ENCODE measurements around the gene STX17.

Gene STX17

GRCh38 chr9:99916650-99917049 is 10.2 kb downstream of the STX17 start:
- Histone ChIP-seq H3K4me3 (ENCODE audit: severe bottlenecking) (no peak overlapping the region), H3K27ac (ENCODE audit: poor library complexity, severe bottlenecking) (no peak overlapping the region), H3K4me1 (ENCODE audit: insufficient read depth, poor library complexity, severe bottlenecking) (no peaks in the 10 kb centered on the region), H3K36me3 (ENCODE audit: low read depth) (peaks cover 74% of the 10 kb centered on the region), H3K9me3 (ENCODE audit: severe bottlenecking) (no peaks in the 10 kb centered on the region), H3K27me3 (ENCODE audit: insufficient read depth, poor library complexity, severe bottlenecking) (no peaks in the 10 kb centered on the region)
- TF ChIP-seq CTCF (IDR thresholded peaks at IDR 0.05; ENCODE audit: poor library complexity, severe bottlenecking): no peak
- DNase-seq (ENCODE audit: low spot score): no peak
- ATAC-seq (ENCODE audit: low read depth): no peak

- peaks cover 82% of the 10 kb centered on the region for H3K36me3 ChIP-seq (ENCODE audit: low read depth)
- no peaks in the 10 kb centered on the region for H3K9me3 ChIP-seq (ENCODE audit: severe bottlenecking)
Measured at GRCh38 chr9:99918134-99918533, 11.7 kb downstream of the STX17 start.

GRCh38 chr9:99919930-99920329 is 13.5 kb downstream of the STX17 start:
- TF ChIP-seq CTCF (IDR thresholded peaks at IDR 0.05; ENCODE audit: poor library complexity, severe bottlenecking): no peak
- H3K4me1 ChIP-seq (ENCODE audit: insufficient read depth, poor library complexity, severe bottlenecking): no peaks in the 10 kb centered on the region
- H3K27ac ChIP-seq (ENCODE audit: poor library complexity, severe bottlenecking): no peak overlapping the region
- H3K36me3 ChIP-seq (ENCODE audit: low read depth): peaks cover 79% of the 10 kb centered on the region
- no peaks in the 10 kb centered on the region for H3K27me3 ChIP-seq (ENCODE audit: insufficient read depth, poor library complexity, severe bottlenecking)
- ATAC-seq (ENCODE audit: low read depth) (no peak), DNase-seq (ENCODE audit: low spot score) (no peak)
- H3K9me3 ChIP-seq (ENCODE audit: severe bottlenecking): no peaks in the 10 kb centered on the region
- H3K4me3 ChIP-seq (ENCODE audit: severe bottlenecking): no peak overlapping the region

More at GRCh38 chr9:99918134-99918533, 11.7 kb downstream of the STX17 start:
- H3K27me3 ChIP-seq (ENCODE audit: insufficient read depth, poor library complexity, severe bottlenecking): no peaks in the 10 kb centered on the region
- no peak for DNase-seq (ENCODE audit: low spot score)
- H3K4me1 ChIP-seq (ENCODE audit: insufficient read depth, poor library complexity, severe bottlenecking): no peaks in the 10 kb centered on the region
- no peak for TF ChIP-seq CTCF (IDR thresholded peaks at IDR 0.05; ENCODE audit: poor library complexity, severe bottlenecking)
- no peak overlapping the region for H3K27ac ChIP-seq (ENCODE audit: poor library complexity, severe bottlenecking)
- H3K4me3 ChIP-seq (ENCODE audit: severe bottlenecking): no peak overlapping the region
- no peak for ATAC-seq (ENCODE audit: low read depth)

- no peak for TF ChIP-seq CTCF (IDR thresholded peaks at IDR 0.05; ENCODE audit: poor library complexity, severe bottlenecking)
- no peak for ATAC-seq (ENCODE audit: low read depth)
Measured at GRCh38 chr9:99921875-99922710, 15.6 kb downstream of the STX17 start.

GRCh38 chr9:99922711-99923030 is 16.2 kb downstream of the STX17 start:
- Histone ChIP-seq H3K27ac (ENCODE audit: poor library complexity, severe bottlenecking) (no peak overlapping the region), H3K36me3 (ENCODE audit: low read depth) (peaks cover 63% of the 10 kb centered on the region), H3K27me3 (ENCODE audit: insufficient read depth, poor library complexity, severe bottlenecking) (no peaks in the 10 kb centered on the region), H3K9me3 (ENCODE audit: severe bottlenecking) (peaks cover 9% of the 10 kb centered on the region), H3K4me3 (ENCODE audit: severe bottlenecking) (no peak overlapping the region), H3K4me1 (ENCODE audit: insufficient read depth, poor library complexity, severe bottlenecking) (no peaks in the 10 kb centered on the region)
- DNase-seq (ENCODE audit: low spot score): no peak
- TF ChIP-seq CTCF (IDR thresholded peaks at IDR 0.05; ENCODE audit: poor library complexity, severe bottlenecking): no peak
- ATAC-seq (ENCODE audit: low read depth): no peak

More at GRCh38 chr9:99921875-99922710, 15.6 kb downstream of the STX17 start:
- Histone ChIP-seq H3K27ac (ENCODE audit: poor library complexity, severe bottlenecking) (no peak overlapping the region), H3K27me3 (ENCODE audit: insufficient read depth, poor library complexity, severe bottlenecking) (no peaks in the 10 kb centered on the region), H3K4me1 (ENCODE audit: insufficient read depth, poor library complexity, severe bottlenecking) (no peaks in the 10 kb centered on the region), H3K4me3 (ENCODE audit: severe bottlenecking) (no peak overlapping the region), H3K36me3 (ENCODE audit: low read depth) (peaks cover 69% of the 10 kb centered on the region), H3K9me3 (ENCODE audit: severe bottlenecking) (peaks cover 9% of the 10 kb centered on the region)
- DNase-seq (ENCODE audit: low spot score): no peak

All from RWPE2 (cell line).